Testis (tissue), 2 donors: Measurements from ENCODE around the gene IL4I1.

Experiments
- POLR2A ChIP-seq: fragments of 450-650 bp; IDR thresholded peaks from one replicate; pipeline ENCODE4 v1.6.1; 2017; ENCODE audit warnings: antibody characterized with exemption, mild to moderate bottlenecking, moderate library complexity
- TF ChIP-seq, protein P1 (sequence below), 3 experiments: fragments of 450-650 bp in 2 of 3; fragments of 200-600 bp in 1 of 3; sonication (generic) in 1 of 3; IDR thresholded peaks; one replicate each; pipeline ENCODE4 v1.5.1; 2016 to 2019; ENCODE audit warnings: antibody characterized with exemption in 3 of 3, mild to moderate bottlenecking in 2 of 3, moderate library complexity in 1 of 3

DNA sequence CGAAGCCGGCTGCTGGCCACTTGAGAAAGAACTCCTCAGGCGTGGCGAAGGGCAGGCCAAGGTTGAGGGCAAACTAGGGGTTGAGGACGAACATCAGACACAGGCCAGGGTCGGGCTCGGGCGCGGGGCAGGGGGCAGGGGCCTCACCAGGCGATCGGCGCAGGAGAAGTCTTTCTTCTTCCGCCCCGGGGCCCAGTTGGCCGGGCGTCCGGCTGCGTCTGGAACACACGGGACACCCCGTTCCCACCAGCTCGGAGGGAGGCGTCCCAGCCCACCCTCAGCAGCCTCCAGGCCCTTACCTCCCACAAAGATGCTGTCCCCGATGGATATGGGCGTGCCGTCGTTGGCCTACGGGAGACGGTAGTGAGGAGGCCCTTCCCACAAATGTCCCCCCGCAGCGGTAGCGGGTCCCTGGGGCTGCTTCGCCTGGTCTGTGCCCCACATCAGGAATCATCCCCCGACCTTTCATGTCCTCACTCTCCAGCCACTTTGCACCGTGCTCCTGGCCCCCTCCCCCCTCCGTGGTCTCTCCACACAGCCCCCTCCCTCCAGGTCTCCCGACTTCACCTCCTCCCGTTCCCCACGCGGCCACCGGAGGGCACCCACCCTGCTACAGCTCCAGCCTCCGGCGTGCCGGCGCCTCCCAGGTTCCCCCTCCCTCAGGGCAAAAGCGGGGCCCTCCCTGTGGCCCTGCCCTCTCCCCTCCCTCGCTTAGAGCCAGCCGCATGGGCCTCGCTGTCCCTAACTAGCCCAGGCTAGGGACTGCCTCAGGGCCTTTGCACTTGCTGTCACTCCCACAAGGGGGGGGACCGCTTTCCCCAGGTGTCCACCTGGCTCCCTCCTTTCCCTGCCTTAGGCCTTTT is 34.1 kb downstream of the IL4I1 start:
- TF ChIP-seq, protein P1, sequence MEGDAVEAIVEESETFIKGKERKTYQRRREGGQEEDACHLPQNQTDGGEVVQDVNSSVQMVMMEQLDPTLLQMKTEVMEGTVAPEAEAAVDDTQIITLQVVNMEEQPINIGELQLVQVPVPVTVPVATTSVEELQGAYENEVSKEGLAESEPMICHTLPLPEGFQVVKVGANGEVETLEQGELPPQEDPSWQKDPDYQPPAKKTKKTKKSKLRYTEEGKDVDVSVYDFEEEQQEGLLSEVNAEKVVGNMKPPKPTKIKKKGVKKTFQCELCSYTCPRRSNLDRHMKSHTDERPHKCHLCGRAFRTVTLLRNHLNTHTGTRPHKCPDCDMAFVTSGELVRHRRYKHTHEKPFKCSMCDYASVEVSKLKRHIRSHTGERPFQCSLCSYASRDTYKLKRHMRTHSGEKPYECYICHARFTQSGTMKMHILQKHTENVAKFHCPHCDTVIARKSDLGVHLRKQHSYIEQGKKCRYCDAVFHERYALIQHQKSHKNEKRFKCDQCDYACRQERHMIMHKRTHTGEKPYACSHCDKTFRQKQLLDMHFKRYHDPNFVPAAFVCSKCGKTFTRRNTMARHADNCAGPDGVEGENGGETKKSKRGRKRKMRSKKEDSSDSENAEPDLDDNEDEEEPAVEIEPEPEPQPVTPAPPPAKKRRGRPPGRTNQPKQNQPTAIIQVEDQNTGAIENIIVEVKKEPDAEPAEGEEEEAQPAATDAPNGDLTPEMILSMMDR (IDR thresholded peaks at IDR 0.05): no peak
- no peak for TF ChIP-seq POLR2A
